ENCODE data around the gene NRG2.

GRCh38 chr5:140090251-140090650 is 47.2 kb upstream of the NRG2 start:
- TF ChIP-seq, protein P1, sequence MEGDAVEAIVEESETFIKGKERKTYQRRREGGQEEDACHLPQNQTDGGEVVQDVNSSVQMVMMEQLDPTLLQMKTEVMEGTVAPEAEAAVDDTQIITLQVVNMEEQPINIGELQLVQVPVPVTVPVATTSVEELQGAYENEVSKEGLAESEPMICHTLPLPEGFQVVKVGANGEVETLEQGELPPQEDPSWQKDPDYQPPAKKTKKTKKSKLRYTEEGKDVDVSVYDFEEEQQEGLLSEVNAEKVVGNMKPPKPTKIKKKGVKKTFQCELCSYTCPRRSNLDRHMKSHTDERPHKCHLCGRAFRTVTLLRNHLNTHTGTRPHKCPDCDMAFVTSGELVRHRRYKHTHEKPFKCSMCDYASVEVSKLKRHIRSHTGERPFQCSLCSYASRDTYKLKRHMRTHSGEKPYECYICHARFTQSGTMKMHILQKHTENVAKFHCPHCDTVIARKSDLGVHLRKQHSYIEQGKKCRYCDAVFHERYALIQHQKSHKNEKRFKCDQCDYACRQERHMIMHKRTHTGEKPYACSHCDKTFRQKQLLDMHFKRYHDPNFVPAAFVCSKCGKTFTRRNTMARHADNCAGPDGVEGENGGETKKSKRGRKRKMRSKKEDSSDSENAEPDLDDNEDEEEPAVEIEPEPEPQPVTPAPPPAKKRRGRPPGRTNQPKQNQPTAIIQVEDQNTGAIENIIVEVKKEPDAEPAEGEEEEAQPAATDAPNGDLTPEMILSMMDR (IDR thresholded peaks at IDR 0.05) = no peak
- no peak for TF ChIP-seq POLR2A (IDR thresholded peaks at IDR 0.05)

Measured in thyroid gland (tissue), 4 donors.